Gastroesophageal sphincter (tissue), 4 donors: ENCODE data around the gene PA2G4. TPM values are rescaled to one million over a fixed set of nuclear protein-coding genes. Genes with fewer than 3 reads are reported as not detected.
"Not testable (repeated sequence)": the region's sequence is repeated elsewhere in the genome, so short reads cannot be mapped to it uniquely, and the experiment has no call there.

Experiments
- ATAC-seq: fragments of 150-250 bp; one replicate; pipeline ENCODE4 v1.9.1; 2016; ENCODE audit warnings: mild to moderate bottlenecking, moderate library complexity
- H3K27ac ChIP-seq, 4 donors: fragments of 200-600 bp; sonication (generic) in 3 of 4; 1 replicate in 3 of 4; 2 replicates in 1 of 4; pipeline ENCODE4 v1.5.1; 2016 to 2019
- H3K27me3 ChIP-seq: fragments of 200-600 bp; sonication (generic); one replicate; pipeline ENCODE4 v1.5.1; 2019
- H3K36me3 ChIP-seq, 2 donors: fragments of 200-600 bp; sonication (generic); one replicate each; pipeline ENCODE4 v1.5.1; 2019; ENCODE audit warnings: control low read depth in 1 of 2
- H3K4me1 ChIP-seq, 3 donors: fragments of 200-600 bp; sonication (generic); 1 replicate in 2 of 3; 2 replicates in 1 of 3; pipeline ENCODE4 v1.5.1; 2016 to 2019; ENCODE audit warnings: control low read depth in 2 of 3
- H3K4me3 ChIP-seq, 2 donors: fragments of 200-600 bp; sonication (generic); one replicate each; pipeline ENCODE4 v1.5.1; 2019; ENCODE audit warnings: mild to moderate bottlenecking in 1 of 2, moderate library complexity in 1 of 2
- H3K9me3 ChIP-seq, 3 donors: fragments of 200-600 bp; sonication (generic); one replicate each; pipeline ENCODE4 v1.5.1; 2017 to 2019; ENCODE audit warnings: control low read depth in 2 of 3
- EP300 ChIP-seq: sonication (generic); formaldehyde crosslinking; IDR thresholded peaks from one replicate; pipeline ENCODE4 v1.6.1; 2017; ENCODE audit warnings: antibody characterized with exemption, mild to moderate bottlenecking
- POLR2A ChIP-seq, 2 donors: fragments of 450-650 bp; IDR thresholded peaks; one replicate each; pipeline ENCODE4 v1.6.1; 2017; ENCODE audit warnings: antibody characterized with exemption in 2 of 2, mild to moderate bottlenecking in 2 of 2, moderate library complexity in 1 of 2
- POLR2AphosphoS5 ChIP-seq: sonication (generic); formaldehyde crosslinking; IDR thresholded peaks from one replicate; pipeline ENCODE4 v1.6.1; 2017; ENCODE audit warnings: antibody characterized with exemption
- WGBS, 2 donors: methylation state at CpG; one replicate each; pipeline ENCODE4 v1.1.5; 2018; ENCODE audit warnings: low coverage in 1 of 2; 5-methylcytosine and 5-hydroxymethylcytosine counted together
- total RNA-seq, 4 donors: library from RNA; depleted of rRNA; stranded (reverse); fragments of >200 nt; gene quantifications; one replicate each; pipeline ENCODE4 v1.1.0, GENCODE V29; 2016
- TF ChIP-seq, protein P1 (sequence below), 4 experiments: fragments of 200-600 bp in 2 of 4; fragments of 450-650 bp in 2 of 4; sonication (generic) in 1 of 4; IDR thresholded peaks; one replicate each; pipeline ENCODE4 v1.5.1; 2017 to 2019; ENCODE audit warnings: antibody characterized with exemption in 4 of 4, mild to moderate bottlenecking in 2 of 4, moderate library complexity in 2 of 4

The PA2G4 gene
- total RNA-seq, 4 donors from 2014 or later = 99.4 to 115 (median 110) TPM

DNA sequence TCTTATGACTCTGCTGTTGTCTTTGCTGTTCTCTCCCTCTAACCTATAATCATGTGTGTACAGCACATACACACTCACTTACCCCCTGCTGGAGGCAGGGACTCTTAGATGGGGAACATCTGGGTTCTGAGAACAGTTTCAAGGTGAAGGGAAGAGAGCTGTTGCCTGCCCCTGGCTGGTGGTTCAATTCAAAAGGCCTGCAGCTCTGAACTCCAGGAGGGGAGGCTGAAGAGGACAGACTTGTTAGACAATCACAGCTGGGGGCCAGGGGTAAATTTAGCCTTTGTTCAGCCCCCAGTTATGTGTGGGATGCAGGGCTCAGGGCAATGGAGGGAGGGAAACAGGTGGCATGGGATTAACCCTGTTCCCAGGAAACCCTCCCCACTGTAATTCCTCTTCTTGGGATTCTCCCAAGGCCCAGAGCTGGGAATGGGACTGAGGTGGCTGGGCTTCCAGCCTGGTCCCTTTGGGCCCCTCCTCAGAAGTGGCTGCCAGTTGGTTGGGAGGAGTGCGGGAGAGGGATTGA, 50.0 kb downstream of the PA2G4 start:
- no peak for TF ChIP-seq POLR2AphosphoS5
- no peak for TF ChIP-seq POLR2A (IDR thresholded peaks at IDR 0.05)
- TF ChIP-seq EP300 = no peak
- TF ChIP-seq, protein P1, sequence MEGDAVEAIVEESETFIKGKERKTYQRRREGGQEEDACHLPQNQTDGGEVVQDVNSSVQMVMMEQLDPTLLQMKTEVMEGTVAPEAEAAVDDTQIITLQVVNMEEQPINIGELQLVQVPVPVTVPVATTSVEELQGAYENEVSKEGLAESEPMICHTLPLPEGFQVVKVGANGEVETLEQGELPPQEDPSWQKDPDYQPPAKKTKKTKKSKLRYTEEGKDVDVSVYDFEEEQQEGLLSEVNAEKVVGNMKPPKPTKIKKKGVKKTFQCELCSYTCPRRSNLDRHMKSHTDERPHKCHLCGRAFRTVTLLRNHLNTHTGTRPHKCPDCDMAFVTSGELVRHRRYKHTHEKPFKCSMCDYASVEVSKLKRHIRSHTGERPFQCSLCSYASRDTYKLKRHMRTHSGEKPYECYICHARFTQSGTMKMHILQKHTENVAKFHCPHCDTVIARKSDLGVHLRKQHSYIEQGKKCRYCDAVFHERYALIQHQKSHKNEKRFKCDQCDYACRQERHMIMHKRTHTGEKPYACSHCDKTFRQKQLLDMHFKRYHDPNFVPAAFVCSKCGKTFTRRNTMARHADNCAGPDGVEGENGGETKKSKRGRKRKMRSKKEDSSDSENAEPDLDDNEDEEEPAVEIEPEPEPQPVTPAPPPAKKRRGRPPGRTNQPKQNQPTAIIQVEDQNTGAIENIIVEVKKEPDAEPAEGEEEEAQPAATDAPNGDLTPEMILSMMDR (IDR thresholded peaks at IDR 0.05) = no peak
- WGBS, 2 donors = 100% methylated on average over 1 of the region's 1 CpG

DNA sequence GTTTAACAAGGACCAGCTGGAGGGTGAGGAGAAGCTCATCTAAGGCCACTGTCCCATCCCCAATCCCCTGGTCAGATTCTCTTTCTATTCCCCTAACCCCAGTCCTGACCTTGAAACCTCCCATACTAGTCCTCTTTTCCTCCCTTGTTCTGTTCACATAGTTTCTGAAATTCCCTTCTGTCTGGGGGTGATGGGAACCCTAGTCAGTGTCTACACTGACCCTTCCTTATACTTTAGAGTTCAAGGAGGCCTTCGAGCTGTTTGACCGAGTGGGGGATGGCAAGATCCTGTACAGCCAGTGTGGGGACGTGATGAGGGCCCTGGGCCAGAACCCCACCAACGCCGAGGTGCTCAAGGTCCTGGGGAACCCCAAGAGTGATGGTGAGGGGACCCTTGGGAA, 50.5 kb downstream of the PA2G4 start:
- peaks cover 0 to 4% of the 10 kb centered on the region in 2 donors for H3K36me3 ChIP-seq

More for the DNA sequence above, 50.0 kb downstream of the PA2G4 start:
- H3K36me3 ChIP-seq = no peaks in the 10 kb centered on the region
- H3K27me3 ChIP-seq = no peaks in the 10 kb centered on the region
- no peak overlapping the region for H3K4me3 ChIP-seq
- H3K4me1 ChIP-seq = peaks cover 3 to 50% (median 13%) of the 10 kb centered on the region in 3 donors
- no peak overlapping the region for H3K27ac ChIP-seq
- no peaks in the 10 kb centered on the region for H3K9me3 ChIP-seq
- no peak for ATAC-seq

DNA sequence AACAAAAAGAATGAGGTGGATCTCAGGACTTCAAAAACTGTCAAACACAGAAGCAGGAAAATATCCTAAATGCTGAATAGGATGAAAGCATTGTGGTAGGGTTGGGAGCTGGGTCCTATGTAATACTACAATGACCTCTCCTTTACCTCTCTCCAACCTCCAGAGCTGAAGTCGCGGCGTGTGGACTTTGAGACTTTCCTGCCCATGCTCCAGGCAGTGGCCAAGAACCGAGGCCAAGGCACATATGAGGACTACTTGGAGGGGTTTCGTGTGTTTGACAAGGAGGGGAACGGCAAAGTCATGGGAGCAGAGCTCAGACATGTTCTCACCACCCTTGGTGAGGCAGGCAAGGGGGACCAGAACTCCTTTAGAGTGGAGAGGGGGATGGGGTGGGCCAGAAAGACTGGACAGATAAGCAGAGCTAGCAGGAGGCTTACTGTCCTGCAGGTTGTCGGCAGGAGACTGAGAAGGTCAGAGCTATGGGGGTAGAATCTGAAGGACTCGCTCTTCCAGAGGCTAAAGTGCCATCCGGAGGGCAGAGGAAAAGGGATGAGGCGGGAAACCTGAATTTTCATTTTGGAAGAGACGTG, 51.0 kb downstream of the PA2G4 start:
- WGBS, 2 donors = 87 to 92% methylated on average over 5 to 8 of the region's 11 CpGs
- Histone ChIP-seq H3K9me3 (no peaks in the 10 kb centered on the region), H3K27ac (peak overlapping the region in 1 of 4 donors; percentile 96), H3K27me3 (no peaks in the 10 kb centered on the region), H3K4me3 (no peak overlapping the region), H3K36me3 (peaks cover 0 to 10% of the 10 kb centered on the region in 2 donors), H3K4me1 (peaks cover 3 to 60% (median 17%) of the 10 kb centered on the region in 3 donors)
- ATAC-seq = no peak
- TF ChIP-seq POLR2A (IDR thresholded peaks at IDR 0.05) = no peak
- TF ChIP-seq, protein P1 (IDR thresholded peaks at IDR 0.05) = no peak
- no peak for TF ChIP-seq EP300
- TF ChIP-seq POLR2AphosphoS5 = no peak

More for the DNA sequence above, 50.5 kb downstream of the PA2G4 start:
- no peaks in the 10 kb centered on the region for H3K27me3 ChIP-seq
- WGBS, 2 donors = no CpG with 5 or more reads among the region's 5 CpGs
- peaks cover 3 to 55% (median 13%) of the 10 kb centered on the region in 3 donors for H3K4me1 ChIP-seq
- no peak for TF ChIP-seq POLR2A (IDR thresholded peaks at IDR 0.05)
- TF ChIP-seq, protein P1 (IDR thresholded peaks at IDR 0.05) = no peak
- no peak for TF ChIP-seq POLR2AphosphoS5
- no peak for TF ChIP-seq EP300
- no peak overlapping the region for H3K4me3 ChIP-seq
- H3K9me3 ChIP-seq = no peaks in the 10 kb centered on the region
- H3K27ac ChIP-seq = no peak overlapping the region
- no peak for ATAC-seq

DNA sequence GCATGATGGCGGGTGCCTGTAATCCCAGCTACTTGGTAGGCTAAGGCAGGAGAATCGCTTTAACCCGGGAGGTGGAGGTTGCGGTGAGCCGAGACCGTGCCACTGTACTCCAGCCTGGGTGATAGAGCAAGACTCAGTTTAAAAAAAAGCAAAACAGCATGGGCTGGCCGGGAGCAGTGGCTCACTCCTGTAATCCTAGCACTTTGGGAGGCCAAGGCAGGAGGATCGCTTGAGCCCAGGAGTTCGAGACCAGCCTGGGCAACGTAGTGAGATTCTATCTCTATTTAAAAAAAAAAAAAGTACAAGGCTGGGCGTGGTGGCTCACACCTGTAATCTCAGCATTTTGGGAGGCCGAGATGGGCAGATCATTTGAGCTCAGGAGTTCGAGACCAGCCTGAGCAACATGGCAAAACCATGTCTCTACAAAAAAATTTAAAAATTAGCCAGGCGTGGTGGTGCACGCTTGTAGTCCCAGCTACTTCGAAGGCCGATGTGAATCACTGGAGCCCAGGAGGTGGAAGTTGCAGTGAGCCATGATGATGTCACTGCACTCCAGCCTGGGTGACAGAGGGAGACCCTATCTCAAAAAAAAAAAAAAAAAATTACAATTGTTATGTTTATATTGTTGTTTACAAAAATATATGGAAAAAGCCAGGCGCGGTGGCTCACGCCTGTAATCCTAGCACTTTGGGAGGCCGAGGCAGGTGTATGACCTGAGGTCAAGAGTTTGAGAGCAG, 52.3 kb downstream of the PA2G4 start:
- not testable (repeated sequence) for ATAC-seq, H3K27me3 ChIP-seq, H3K9me3 ChIP-seq
- H3K27ac ChIP-seq = peak overlapping the region; percentile 93 to 99 (median 98)
- H3K4me1 ChIP-seq = peaks cover 1 to 60% (median 21%) of the 10 kb centered on the region in 3 donors
- WGBS, 2 donors = 80% methylated on average over 10 to 15 of the region's 21 CpGs
- peaks cover 0 to 22% of the 10 kb centered on the region in 2 donors for H3K36me3 ChIP-seq
- H3K4me3 ChIP-seq = peak overlapping the region; percentile 71 to 82

DNA sequence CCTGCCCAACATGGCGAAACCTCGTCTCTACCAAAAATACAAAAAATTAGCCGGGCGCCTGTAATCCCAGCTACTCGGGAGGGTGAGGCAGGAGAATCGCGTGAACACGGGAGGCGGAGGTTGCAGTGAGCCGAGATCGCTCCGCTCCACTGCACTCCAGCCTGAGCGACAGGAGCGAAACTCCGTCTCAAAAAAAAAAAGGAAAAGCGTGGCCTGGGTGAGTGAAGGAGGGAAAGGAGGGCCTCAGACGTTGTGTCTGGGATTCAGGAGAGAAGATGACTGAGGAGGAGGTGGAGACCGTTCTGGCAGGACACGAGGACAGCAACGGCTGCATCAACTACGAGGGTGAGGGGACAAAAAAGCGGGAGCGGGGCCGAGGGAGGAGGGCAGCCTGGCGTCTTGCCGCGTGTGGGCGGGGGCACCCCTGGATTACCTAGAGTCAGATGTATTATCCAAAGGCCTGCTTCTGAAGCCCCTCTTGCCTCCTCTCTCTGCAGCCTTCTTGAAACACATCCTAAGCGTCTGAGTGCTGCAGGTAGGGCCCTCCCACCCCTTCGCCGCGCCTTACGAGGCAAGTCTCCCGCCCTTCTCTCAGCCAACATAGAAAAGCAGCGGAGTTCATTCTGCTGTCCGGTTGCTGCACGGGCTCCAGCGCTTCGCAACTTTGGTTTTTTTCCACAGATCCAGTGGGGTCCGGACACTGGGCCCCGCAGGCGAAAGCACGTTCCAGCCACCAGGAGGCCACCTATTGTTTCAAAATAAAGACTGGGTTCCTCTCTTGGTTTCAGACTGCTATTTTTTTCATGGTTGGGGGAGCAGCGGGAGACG, 53.1 kb downstream of the PA2G4 start:
- H3K27me3 ChIP-seq = no peaks in the 10 kb centered on the region
- H3K9me3 ChIP-seq = no peaks in the 10 kb centered on the region
- peak overlapping the region; percentile 93 to 99 (median 98) for H3K27ac ChIP-seq
- ATAC-seq = peak; percentile 76
- peak overlapping the region; percentile 71 to 82 for H3K4me3 ChIP-seq
- WGBS, 2 donors = 3 to 16% methylated on average over 3 to 33 of the region's 45 CpGs
- TF ChIP-seq EP300 = no peak
- no peak for TF ChIP-seq POLR2AphosphoS5
- TF ChIP-seq POLR2A (IDR thresholded peaks at IDR 0.05) = no peak
- TF ChIP-seq, protein P1 (IDR thresholded peaks at IDR 0.05) = peak in 3 of 4 experiments; percentile 83 to 97 (median 94)
- peaks cover 0 to 64% (median 20%) of the 10 kb centered on the region in 3 donors for H3K4me1 ChIP-seq
- H3K36me3 ChIP-seq = peaks cover 0 to 30% of the 10 kb centered on the region in 2 donors
